ENCODE data around the gene TMEM108. TPM values are rescaled to one million over a fixed set of nuclear protein-coding genes. Genes with fewer than 3 reads are reported as not detected.
"Not testable (repeated sequence)": the region's sequence is repeated elsewhere in the genome, so short reads cannot be mapped to it uniquely, and the experiment has no call there.

Gene TMEM108
- 4.4 TPM for polyA plus RNA-seq (2013, experiment 1 of 2)
- 4.1 TPM for polyA plus RNA-seq (2013, experiment 2 of 2)

DNA sequence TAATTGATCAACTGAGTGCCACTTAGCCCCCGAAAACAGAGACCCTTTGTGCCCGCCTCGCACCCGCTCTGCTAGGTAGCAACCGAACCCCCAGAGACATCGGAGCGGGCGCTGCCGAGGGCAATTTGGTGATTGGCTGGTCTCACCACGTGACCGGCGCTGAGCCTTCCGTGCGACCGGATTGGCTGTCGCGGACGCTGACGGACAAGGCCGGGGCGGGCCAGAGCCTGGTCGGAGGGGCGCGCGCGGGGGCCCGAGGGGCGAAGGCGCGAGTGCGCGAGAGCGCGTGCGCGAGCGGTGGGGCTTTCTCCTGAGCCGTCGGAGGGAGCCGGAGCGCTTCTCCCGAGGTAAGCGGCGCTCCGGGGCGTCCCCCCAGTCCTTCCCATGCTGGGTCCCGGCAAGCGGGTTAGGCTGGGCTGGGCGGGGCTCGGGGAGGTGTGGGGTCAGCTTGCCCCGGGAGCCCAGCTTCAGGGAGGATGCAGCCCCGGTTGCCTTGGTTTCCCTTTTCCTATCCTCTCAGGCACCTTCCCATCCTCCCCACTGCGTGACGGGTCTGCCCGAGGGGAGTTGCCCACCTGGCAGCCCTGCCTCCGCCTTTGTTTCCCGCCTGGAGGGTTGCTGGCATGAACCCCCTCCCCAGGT is at the start of gene TMEM108:
TSS of gene TMEM108 (plus strand) at position 303 of the 642 bp plus-strand sequence.
- Histone ChIP-seq H3K4me3 (ENCODE audit: extremely low read depth, insufficient read depth, low read length, poor library complexity, severe bottlenecking) (peak within 1 kb of the TSS; percentile 62), H3K9me3 (ENCODE audit: control insufficient read depth, low read length) (no peaks in the 10 kb centered on the region), H3K4me1 (ENCODE audit: control insufficient read depth, insufficient read depth, low read length, poor library complexity, severe bottlenecking) (peaks cover 3% of the 10 kb centered on the region), H3K27ac (ENCODE audit: low read depth, low read length, severe bottlenecking) (no peak within 1 kb of the TSS), H3K36me3 (ENCODE audit: control insufficient read depth, insufficient read depth, low read length) (no peaks in the 10 kb centered on the region)
- WGBS, 2 experiments (ENCODE audit: insufficient coverage in 2 of 2): 2 to 3% methylated on average over 34 to 40 of the region's 57 CpGs

DNA sequence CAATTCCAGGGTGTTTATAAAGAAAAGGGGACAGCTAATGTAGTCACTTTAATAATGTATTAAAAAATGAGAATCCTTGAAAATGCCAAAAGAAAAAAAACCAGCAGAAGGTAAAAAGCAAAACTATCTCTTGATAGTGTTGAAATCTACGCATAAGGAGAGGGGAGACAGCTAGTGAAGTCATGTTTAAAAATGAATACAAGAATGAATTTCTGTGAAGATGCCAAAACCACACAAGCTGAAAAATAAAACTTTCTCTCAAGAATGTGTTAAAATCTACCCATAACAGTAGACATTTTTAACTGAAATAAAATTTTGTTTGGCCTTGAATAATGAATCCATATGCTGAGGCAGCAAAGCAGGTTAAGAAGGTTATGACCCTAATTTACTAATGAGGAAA is 42.2 kb upstream of the TMEM108 start:
- no peaks in the 10 kb centered on the region for H3K4me1 ChIP-seq (ENCODE audit: control insufficient read depth, insufficient read depth, low read length, poor library complexity, severe bottlenecking)
- H3K4me3 ChIP-seq (ENCODE audit: extremely low read depth, insufficient read depth, low read length, poor library complexity, severe bottlenecking): no peak overlapping the region
- no peak overlapping the region for H3K27ac ChIP-seq (ENCODE audit: low read depth, low read length, severe bottlenecking)
- no peaks in the 10 kb centered on the region for H3K9me3 ChIP-seq (ENCODE audit: control insufficient read depth, low read length)
- no CpG with 5 or more reads among the region's 1 CpG for WGBS, 2 experiments (ENCODE audit: insufficient coverage in 2 of 2)
- H3K36me3 ChIP-seq (ENCODE audit: control insufficient read depth, insufficient read depth, low read length): no peaks in the 10 kb centered on the region

DNA sequence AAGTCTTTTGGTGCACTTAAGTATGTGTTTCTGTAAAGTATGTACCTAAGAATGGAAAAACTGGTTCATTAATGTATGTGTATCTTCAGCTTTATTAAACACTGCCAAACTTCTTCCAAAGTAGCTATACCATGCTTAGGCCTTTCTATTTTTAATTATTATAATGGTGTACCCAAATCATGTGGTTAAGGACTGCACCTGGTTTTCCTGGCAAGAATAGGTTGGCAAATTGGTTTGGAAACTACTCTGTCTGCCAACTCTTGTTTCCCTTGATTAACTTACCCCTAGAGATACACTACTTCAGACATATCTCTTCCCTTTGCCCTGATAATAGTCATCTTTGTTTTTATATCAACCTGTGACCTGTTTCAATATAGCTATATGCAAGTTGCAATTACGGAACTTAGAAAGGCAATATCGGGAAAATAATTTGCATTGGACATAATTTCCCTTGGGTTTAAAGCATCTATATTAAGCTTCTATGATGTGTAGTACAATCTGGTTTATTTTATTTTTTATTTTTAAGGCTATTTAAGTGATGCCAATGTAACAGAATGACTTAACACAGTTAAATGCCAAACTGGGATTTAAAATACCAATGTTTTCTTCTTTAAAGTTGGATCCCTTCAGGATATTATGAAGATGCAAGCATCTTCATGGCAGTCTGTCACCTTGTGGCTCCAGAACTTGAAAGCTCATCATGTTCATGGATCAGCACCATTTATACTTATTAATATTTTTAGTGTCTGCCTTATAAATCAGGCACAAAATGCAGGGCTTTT is 40.6 kb upstream of the TMEM108 start:
- Histone ChIP-seq H3K4me3 (ENCODE audit: extremely low read depth, insufficient read depth, low read length, poor library complexity, severe bottlenecking) (no peak overlapping the region), H3K36me3 (ENCODE audit: control insufficient read depth, insufficient read depth, low read length) (no peaks in the 10 kb centered on the region), H3K27ac (ENCODE audit: low read depth, low read length, severe bottlenecking) (no peak overlapping the region), H3K9me3 (ENCODE audit: control insufficient read depth, low read length) (no peaks in the 10 kb centered on the region), H3K4me1 (ENCODE audit: control insufficient read depth, insufficient read depth, low read length, poor library complexity, severe bottlenecking) (no peaks in the 10 kb centered on the region)
- 100% methylated on average over 2 of the region's 2 CpGs; no CpG with 5 or more reads in 1 of the 2 experiments for WGBS, 2 experiments (ENCODE audit: insufficient coverage in 2 of 2)

DNA sequence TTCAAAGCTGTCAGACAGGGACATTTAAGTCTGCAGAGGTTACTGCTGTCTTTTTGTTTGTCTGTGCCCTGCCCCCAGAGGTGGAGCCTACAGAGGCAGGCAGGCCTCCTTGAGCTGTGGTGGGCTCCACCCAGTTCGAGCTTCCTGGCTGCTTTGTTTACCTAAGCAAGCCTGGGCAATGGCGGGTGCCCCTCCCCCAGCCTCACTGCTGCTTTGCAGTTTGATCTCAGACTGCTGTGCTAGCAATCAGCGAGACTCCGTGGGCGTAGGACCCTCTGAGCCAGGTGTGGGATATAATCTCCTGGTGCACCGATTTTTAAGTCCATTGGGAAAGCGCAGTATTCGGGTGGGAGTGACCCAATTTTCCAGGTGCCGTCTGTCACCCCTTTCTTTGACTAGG is 33.2 kb upstream of the TMEM108 start:
- H3K4me3 ChIP-seq (ENCODE audit: extremely low read depth, insufficient read depth, low read length, poor library complexity, severe bottlenecking); H3K36me3 ChIP-seq (ENCODE audit: control insufficient read depth, insufficient read depth, low read length); H3K4me1 ChIP-seq (ENCODE audit: control insufficient read depth, insufficient read depth, low read length, poor library complexity, severe bottlenecking); H3K27ac ChIP-seq (ENCODE audit: low read depth, low read length, severe bottlenecking); H3K9me3 ChIP-seq (ENCODE audit: control insufficient read depth, low read length): not testable (repeated sequence)
- WGBS, 2 experiments (ENCODE audit: insufficient coverage in 2 of 2): 91 to 96% methylated on average over 7 to 8 of the region's 9 CpGs

- no peaks in the 10 kb centered on the region for H3K36me3 ChIP-seq (ENCODE audit: control insufficient read depth, insufficient read depth, low read length)
- H3K4me1 ChIP-seq (ENCODE audit: control insufficient read depth, insufficient read depth, low read length, poor library complexity, severe bottlenecking): no peaks in the 10 kb centered on the region
- peaks cover 10% of the 10 kb centered on the region for H3K9me3 ChIP-seq (ENCODE audit: control insufficient read depth, low read length)
- no peak overlapping the region for H3K27ac ChIP-seq (ENCODE audit: low read depth, low read length, severe bottlenecking)
- WGBS, 2 experiments (ENCODE audit: insufficient coverage in 2 of 2): 100% methylated on average over 1 of the region's 2 CpGs
- no peak overlapping the region for H3K4me3 ChIP-seq (ENCODE audit: extremely low read depth, insufficient read depth, low read length, poor library complexity, severe bottlenecking)
Measured at GRCh38 chr3:133007601-133008000, 30.6 kb upstream of the TMEM108 start.

GRCh38 chr3:133014325-133014724 is 23.9 kb upstream of the TMEM108 start:
- H3K4me1 ChIP-seq (ENCODE audit: control insufficient read depth, insufficient read depth, low read length, poor library complexity, severe bottlenecking): no peaks in the 10 kb centered on the region
- no peaks in the 10 kb centered on the region for H3K36me3 ChIP-seq (ENCODE audit: control insufficient read depth, insufficient read depth, low read length)
- H3K4me3 ChIP-seq (ENCODE audit: extremely low read depth, insufficient read depth, low read length, poor library complexity, severe bottlenecking): no peak overlapping the region
- H3K9me3 ChIP-seq (ENCODE audit: control insufficient read depth, low read length): peaks cover 10% of the 10 kb centered on the region
- WGBS, 2 experiments (ENCODE audit: insufficient coverage in 2 of 2): 88% methylated on average over 1 of the region's 3 CpGs; no CpG with 5 or more reads in 1 of the 2 experiments
- no peak overlapping the region for H3K27ac ChIP-seq (ENCODE audit: low read depth, low read length, severe bottlenecking)

DNA sequence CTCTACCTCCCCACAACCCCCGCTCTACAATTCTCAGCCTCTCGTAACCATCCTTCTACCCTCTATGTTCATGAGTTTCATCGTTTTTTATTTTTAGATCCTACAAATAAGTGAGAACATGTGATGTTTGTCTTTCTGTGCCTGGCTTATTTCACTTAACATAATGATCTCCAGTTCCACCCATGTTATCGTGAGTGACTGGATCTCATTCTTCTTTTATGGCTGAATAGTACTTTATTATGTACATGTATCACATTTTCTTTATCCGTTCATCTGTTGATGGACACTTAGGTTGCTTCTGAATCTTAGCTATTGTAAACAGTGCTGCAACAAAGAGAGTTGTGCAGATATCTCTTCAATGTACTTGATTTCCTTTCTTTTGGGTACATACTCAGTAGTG is 22.6 kb upstream of the TMEM108 start:
- H3K9me3 ChIP-seq (ENCODE audit: control insufficient read depth, low read length): peaks cover 10% of the 10 kb centered on the region
- not testable (repeated sequence) for H3K27ac ChIP-seq (ENCODE audit: low read depth, low read length, severe bottlenecking); H3K4me3 ChIP-seq (ENCODE audit: extremely low read depth, insufficient read depth, low read length, poor library complexity, severe bottlenecking); H3K36me3 ChIP-seq (ENCODE audit: control insufficient read depth, insufficient read depth, low read length); H3K4me1 ChIP-seq (ENCODE audit: control insufficient read depth, insufficient read depth, low read length, poor library complexity, severe bottlenecking)
- WGBS, 2 experiments (ENCODE audit: insufficient coverage in 2 of 2): no CpG with 5 or more reads among the region's 5 CpGs

DNA sequence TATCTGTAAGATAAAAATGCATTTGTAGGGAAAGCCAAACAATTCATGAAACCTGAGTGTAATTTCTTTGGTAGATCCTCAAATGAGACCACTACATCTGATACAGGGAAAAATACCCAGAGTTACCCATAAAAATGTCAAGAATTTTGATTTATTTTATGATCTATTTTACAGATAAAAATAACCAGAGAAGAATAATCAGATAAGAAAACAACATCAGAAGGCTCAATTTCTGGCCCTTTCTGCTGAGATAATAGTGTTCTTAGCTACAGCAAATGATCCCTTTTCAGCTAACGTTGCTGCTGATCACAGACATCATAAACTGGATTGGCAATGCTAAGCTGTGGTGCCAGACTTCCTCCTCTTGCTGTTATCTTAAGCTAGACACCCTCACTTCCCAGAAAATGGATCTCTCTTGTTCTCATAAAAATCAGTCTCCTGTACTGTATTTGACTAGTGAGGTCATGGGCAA is 21.3 kb upstream of the TMEM108 start:
- WGBS, 2 experiments (ENCODE audit: insufficient coverage in 2 of 2): 57 to 83% methylated on average over 1 of the region's 1 CpG
- H3K36me3 ChIP-seq (ENCODE audit: control insufficient read depth, insufficient read depth, low read length): no peaks in the 10 kb centered on the region
- no peak overlapping the region for H3K4me3 ChIP-seq (ENCODE audit: extremely low read depth, insufficient read depth, low read length, poor library complexity, severe bottlenecking)
- no peaks in the 10 kb centered on the region for H3K4me1 ChIP-seq (ENCODE audit: control insufficient read depth, insufficient read depth, low read length, poor library complexity, severe bottlenecking)
- no peaks in the 10 kb centered on the region for H3K9me3 ChIP-seq (ENCODE audit: control insufficient read depth, low read length)
- H3K27ac ChIP-seq (ENCODE audit: low read depth, low read length, severe bottlenecking): no peak overlapping the region

DNA sequence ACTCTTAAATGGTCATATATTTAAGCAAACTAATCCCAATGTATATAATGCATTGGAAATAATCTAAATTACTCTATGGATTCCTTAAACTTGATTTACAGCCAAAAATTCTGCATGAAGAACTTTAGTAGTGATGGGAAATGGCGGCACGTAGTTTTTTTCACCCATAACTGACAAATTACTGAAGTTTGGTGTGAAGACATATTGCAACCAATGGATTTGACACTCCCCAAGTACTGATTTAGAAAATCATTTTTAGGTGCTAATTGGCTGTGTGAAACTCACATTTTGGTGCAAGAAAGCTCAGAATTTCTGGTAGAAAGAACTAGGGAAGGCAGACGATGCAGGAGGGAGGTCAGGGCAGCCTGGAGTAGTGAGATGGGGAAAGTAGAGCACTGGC is 19.3 kb upstream of the TMEM108 start:
- H3K27ac ChIP-seq (ENCODE audit: low read depth, low read length, severe bottlenecking): no peak overlapping the region
- H3K9me3 ChIP-seq (ENCODE audit: control insufficient read depth, low read length): no peaks in the 10 kb centered on the region
- no peaks in the 10 kb centered on the region for H3K4me1 ChIP-seq (ENCODE audit: control insufficient read depth, insufficient read depth, low read length, poor library complexity, severe bottlenecking)
- H3K36me3 ChIP-seq (ENCODE audit: control insufficient read depth, insufficient read depth, low read length): no peaks in the 10 kb centered on the region
- WGBS, 2 experiments (ENCODE audit: insufficient coverage in 2 of 2): 88 to 100% methylated on average over 1 of the region's 3 CpGs
- no peak overlapping the region for H3K4me3 ChIP-seq (ENCODE audit: extremely low read depth, insufficient read depth, low read length, poor library complexity, severe bottlenecking)

- no CpG with 5 or more reads among the region's 2 CpGs for WGBS, 2 experiments (ENCODE audit: insufficient coverage in 2 of 2)
- H3K36me3 ChIP-seq (ENCODE audit: control insufficient read depth, insufficient read depth, low read length): no peaks in the 10 kb centered on the region
- no peaks in the 10 kb centered on the region for H3K9me3 ChIP-seq (ENCODE audit: control insufficient read depth, low read length)
- H3K4me3 ChIP-seq (ENCODE audit: extremely low read depth, insufficient read depth, low read length, poor library complexity, severe bottlenecking): no peak overlapping the region
- H3K4me1 ChIP-seq (ENCODE audit: control insufficient read depth, insufficient read depth, low read length, poor library complexity, severe bottlenecking): no peaks in the 10 kb centered on the region
- no peak overlapping the region for H3K27ac ChIP-seq (ENCODE audit: low read depth, low read length, severe bottlenecking)
Measured at GRCh38 chr3:133021206-133021605, 17.0 kb upstream of the TMEM108 start.

GRCh38 chr3:133023362-133023761 is 14.8 kb upstream of the TMEM108 start:
- no peak overlapping the region for H3K27ac ChIP-seq (ENCODE audit: low read depth, low read length, severe bottlenecking)
- 100% methylated on average over 1 of the region's 1 CpG for WGBS, 2 experiments (ENCODE audit: insufficient coverage in 2 of 2)
- no peak overlapping the region for H3K4me3 ChIP-seq (ENCODE audit: extremely low read depth, insufficient read depth, low read length, poor library complexity, severe bottlenecking)
- H3K4me1 ChIP-seq (ENCODE audit: control insufficient read depth, insufficient read depth, low read length, poor library complexity, severe bottlenecking): no peaks in the 10 kb centered on the region
- no peaks in the 10 kb centered on the region for H3K9me3 ChIP-seq (ENCODE audit: control insufficient read depth, low read length)
- no peaks in the 10 kb centered on the region for H3K36me3 ChIP-seq (ENCODE audit: control insufficient read depth, insufficient read depth, low read length)
